T-helper 1 cell treated with Interleukin-12 subunit alpha and Interleukin-12 subunit beta and Interleukin-4 antibody, amounts not matched to agents 30 μg/mL and 1 μg/mL, for 36 hours (primary cell): Measurements from ENCODE around the gene DAZAP2.
"Not testable (repeated sequence)": the region's sequence is repeated elsewhere in the genome, so short reads cannot be mapped to it uniquely, and the experiment has no call there.

ENCODE experiments used
- H3K27ac Mint-ChIP-seq: one replicate; pipeline ENCODE4 v1.8.0; 2021; ENCODE audit warnings: mild to moderate bottlenecking, mixed read lengths
- H3K27me3 Mint-ChIP-seq: one replicate; pipeline ENCODE4 v1.8.0; 2021; ENCODE audit warnings: low read depth, mixed read lengths
- H3K36me3 Mint-ChIP-seq: one replicate; pipeline ENCODE4 v1.8.0; 2021; ENCODE audit warnings: low read depth, mixed read lengths
- H3K4me1 Mint-ChIP-seq: one replicate; pipeline ENCODE4 v1.8.0; 2021; ENCODE audit warnings: low read depth, mixed read lengths
- H3K4me3 Mint-ChIP-seq: one replicate; pipeline ENCODE4 v1.8.0; 2021; ENCODE audit warnings: mild to moderate bottlenecking, moderate library complexity, mixed read lengths
- H3K9me3 Mint-ChIP-seq: one replicate; pipeline ENCODE4 v1.8.0; 2021; ENCODE audit warnings: mixed read lengths

DAZAP2 gene

GRCh38 chr12:51253276-51253675 is 14.7 kb downstream of the DAZAP2 start:
- Mint-ChIP-seq H3K4me3 (no peak overlapping the region), H3K27ac (no peak overlapping the region), H3K4me1 (peaks cover 5% of the 10 kb centered on the region), H3K27me3 (no peaks in the 10 kb centered on the region), H3K9me3 (no peaks in the 10 kb centered on the region), H3K36me3 (peaks cover 2% of the 10 kb centered on the region)

GRCh38 chr12:51254536-51254935 is 15.9 kb downstream of the DAZAP2 start:
- Mint-ChIP-seq H3K27ac (no peak overlapping the region), H3K9me3 (no peaks in the 10 kb centered on the region), H3K27me3 (no peaks in the 10 kb centered on the region), H3K4me1 (peaks cover 3% of the 10 kb centered on the region), H3K4me3 (no peak overlapping the region), H3K36me3 (no peaks in the 10 kb centered on the region)

DNA sequence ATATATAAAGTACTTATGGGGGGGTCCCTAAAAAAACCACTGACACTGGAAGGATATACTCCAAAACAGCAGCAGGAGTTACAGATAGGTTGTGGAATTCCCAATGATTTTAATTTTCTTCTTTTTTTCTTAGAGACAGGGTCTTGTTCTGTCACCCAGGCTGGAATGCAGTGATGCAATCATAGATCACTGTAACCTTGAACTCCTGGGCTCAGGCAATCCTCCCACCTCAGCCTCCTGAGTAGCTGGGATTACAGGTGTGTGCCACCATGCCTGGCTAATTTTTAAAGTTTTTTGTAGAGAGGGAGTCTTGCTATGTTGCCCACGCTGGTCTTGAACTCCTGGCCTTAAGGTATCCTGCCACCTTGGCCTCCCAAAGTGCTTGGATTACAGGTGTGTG is 21.0 kb downstream of the DAZAP2 start:
- not testable (repeated sequence) for H3K27ac Mint-ChIP-seq, H3K4me3 Mint-ChIP-seq, H3K9me3 Mint-ChIP-seq, H3K4me1 Mint-ChIP-seq, H3K36me3 Mint-ChIP-seq, H3K27me3 Mint-ChIP-seq

DNA sequence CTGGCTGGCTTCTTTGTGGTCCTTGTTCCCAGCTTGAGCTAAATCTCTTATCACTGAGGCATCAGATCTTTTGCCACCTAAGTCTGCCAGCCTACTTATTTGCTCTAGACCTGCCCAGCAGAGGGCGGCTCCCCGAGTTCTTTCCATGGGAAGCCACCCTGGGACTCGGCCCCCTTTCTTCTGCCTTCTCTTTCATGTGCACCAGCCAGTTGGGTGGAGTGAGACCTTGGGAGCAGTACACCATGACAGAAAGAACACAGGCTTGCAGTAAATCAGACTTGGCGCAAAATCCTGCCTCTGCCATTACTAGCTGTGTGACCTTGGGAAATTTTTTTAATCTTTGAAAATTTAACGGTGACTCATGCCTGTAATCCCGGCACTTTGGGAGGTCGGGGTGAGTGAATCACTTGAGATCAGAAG is 24.1 kb downstream of the DAZAP2 start:
- H3K4me3 Mint-ChIP-seq: no peak overlapping the region
- peaks cover 3% of the 10 kb centered on the region for H3K36me3 Mint-ChIP-seq
- H3K27ac Mint-ChIP-seq: no peak overlapping the region
- peaks cover 6% of the 10 kb centered on the region for H3K27me3 Mint-ChIP-seq
- H3K9me3 Mint-ChIP-seq: no peaks in the 10 kb centered on the region
- H3K4me1 Mint-ChIP-seq: peaks cover 9% of the 10 kb centered on the region

GRCh38 chr12:51263341-51263740 is 24.7 kb downstream of the DAZAP2 start:
- Mint-ChIP-seq H3K4me1 (peaks cover 9% of the 10 kb centered on the region), H3K9me3 (no peaks in the 10 kb centered on the region), H3K27me3 (peaks cover 8% of the 10 kb centered on the region), H3K27ac (no peak overlapping the region), H3K36me3 (peaks cover 3% of the 10 kb centered on the region), H3K4me3 (no peak overlapping the region)

DNA sequence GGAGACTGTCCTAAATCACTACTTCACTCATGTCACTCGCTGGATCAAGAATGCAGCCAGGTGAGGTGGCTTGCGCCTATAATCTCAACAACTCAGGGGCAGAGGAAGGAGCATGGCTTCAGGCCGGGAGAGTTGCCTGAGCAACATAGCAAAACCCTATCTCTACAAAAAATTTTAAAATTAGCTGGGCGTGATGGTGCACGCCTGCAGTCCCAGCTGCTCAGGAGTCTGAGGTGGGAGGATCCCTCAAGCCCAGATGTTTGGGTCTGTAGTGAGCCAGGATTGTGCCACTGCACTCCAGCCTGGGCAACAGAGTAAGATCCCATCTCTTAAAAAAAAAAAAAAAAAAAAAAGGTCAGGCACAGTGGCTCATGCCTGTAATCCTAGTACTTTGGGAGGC is 25.7 kb downstream of the DAZAP2 start:
- H3K9me3 Mint-ChIP-seq: no peaks in the 10 kb centered on the region
- H3K27me3 Mint-ChIP-seq: peaks cover 15% of the 10 kb centered on the region
- peaks cover 9% of the 10 kb centered on the region for H3K4me1 Mint-ChIP-seq
- H3K36me3 Mint-ChIP-seq: peaks cover 3% of the 10 kb centered on the region
- H3K4me3 Mint-ChIP-seq: no peak overlapping the region
- no peak overlapping the region for H3K27ac Mint-ChIP-seq

- H3K4me3 Mint-ChIP-seq: no peak overlapping the region
These were observed 26.4 kb downstream of the DAZAP2 start for GRCh38 chr12:51265024-51265423.

GRCh38 chr12:51269174-51270066 is 30.8 kb downstream of the DAZAP2 start:
- Mint-ChIP-seq H3K9me3 (no peaks in the 10 kb centered on the region), H3K4me3 (peak overlapping the region; percentile 78), H3K27me3 (peaks cover 32% of the 10 kb centered on the region), H3K4me1 (peaks cover 22% of the 10 kb centered on the region), H3K36me3 (peaks cover 3% of the 10 kb centered on the region), H3K27ac (peak overlapping the region; percentile 55)

More at GRCh38 chr12:51265024-51265423, 26.4 kb downstream of the DAZAP2 start:
- Mint-ChIP-seq H3K27ac (peak overlapping the region; percentile 43), H3K36me3 (peaks cover 3% of the 10 kb centered on the region), H3K4me1 (peaks cover 11% of the 10 kb centered on the region), H3K9me3 (no peaks in the 10 kb centered on the region), H3K27me3 (peaks cover 18% of the 10 kb centered on the region)

DNA sequence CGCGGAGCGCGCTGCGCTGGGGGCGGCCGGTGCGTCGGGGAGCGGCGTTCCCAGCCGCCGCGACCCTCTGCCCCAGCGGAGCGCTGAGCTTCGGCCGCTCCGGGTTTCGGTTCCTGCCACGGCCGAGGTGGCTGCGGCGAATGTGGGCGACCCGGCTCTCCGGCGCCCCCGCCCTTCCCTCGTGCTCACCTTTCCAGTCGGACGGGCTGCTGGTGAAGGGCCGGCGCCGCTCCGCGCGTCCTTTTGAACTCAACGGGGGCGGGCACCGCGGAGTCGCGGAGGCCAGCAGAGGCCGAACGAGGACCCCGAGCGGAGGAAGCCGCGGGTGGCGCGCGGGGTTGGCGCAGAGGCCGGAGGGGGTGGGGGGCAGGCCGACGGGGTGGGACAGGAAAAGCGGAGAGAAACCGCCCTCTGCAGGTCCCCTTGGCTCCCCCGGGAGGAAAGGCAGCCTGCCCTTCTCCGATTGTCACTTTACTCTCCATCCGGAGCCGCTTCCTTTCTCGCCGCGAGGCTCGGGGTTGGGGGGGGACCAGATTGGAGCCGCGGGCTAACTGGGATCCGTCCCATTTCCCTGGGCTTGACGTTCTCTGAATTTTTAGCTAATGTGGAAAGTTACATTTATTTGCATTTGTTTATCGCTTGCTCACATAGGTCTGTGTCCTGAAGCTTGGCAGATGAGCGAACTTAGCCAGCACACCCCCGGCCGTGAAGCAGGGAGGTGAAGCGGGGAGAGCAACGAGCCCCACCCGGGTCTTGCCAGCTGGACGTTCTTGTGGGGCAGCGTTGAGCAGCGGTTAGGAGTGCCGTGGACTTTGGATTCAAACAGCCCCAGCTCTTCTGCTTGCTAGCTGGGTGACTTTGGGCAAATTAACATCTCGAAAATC is 31.7 kb downstream of the DAZAP2 start, which contains the start of gene SMAGP:
Gene SMAGP, minus strand, starts transcription at position 349 of the 884 bp plus-strand sequence. CDS start 1,137 bp downstream, outside the sequence.
- Mint-ChIP-seq H3K36me3 (peaks cover 2% of the 10 kb centered on the region), H3K27ac (peak within 1 kb of the TSS; percentile 55), H3K9me3 (no peaks in the 10 kb centered on the region), H3K27me3 (peaks cover 32% of the 10 kb centered on the region), H3K4me3 (peak within 1 kb of the TSS; percentile 90), H3K4me1 (peaks cover 16% of the 10 kb centered on the region)

DNA sequence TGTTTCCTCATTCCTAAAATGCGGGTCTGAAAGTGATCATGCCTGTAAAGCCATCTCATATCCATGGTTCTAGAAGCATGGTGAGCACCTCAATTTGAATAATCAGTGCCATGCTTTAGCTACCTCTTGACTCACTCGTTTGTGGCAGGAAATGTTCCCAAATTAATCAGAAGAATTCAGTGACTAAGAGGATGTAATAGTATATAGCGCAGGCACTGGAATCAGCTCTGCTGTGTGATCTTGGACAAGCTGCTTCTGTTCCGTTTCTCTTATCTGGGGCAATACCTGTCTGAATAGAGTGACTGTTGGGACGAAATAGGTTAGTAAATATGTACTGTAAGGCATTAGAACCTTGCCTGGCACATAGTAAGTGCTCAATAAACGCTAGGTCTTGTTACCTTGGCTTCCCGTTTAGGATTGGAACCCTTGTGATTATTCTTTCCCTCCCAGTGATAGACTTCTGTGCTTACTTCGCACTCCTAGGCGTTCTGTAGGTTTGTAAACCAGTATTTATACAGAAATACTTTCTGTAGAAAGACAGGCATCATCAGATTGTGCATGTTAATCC is 32.4 kb downstream of the DAZAP2 start:
- H3K27me3 Mint-ChIP-seq: peaks cover 32% of the 10 kb centered on the region
- H3K4me3 Mint-ChIP-seq: peak overlapping the region; percentile 90
- H3K4me1 Mint-ChIP-seq: peaks cover 13% of the 10 kb centered on the region
- H3K27ac Mint-ChIP-seq: peak overlapping the region; percentile 55
- no peaks in the 10 kb centered on the region for H3K36me3 Mint-ChIP-seq
- H3K9me3 Mint-ChIP-seq: no peaks in the 10 kb centered on the region

- H3K27ac Mint-ChIP-seq, H3K9me3 Mint-ChIP-seq, H3K4me3 Mint-ChIP-seq, H3K36me3 Mint-ChIP-seq: not testable (repeated sequence)
- H3K27me3 Mint-ChIP-seq: peaks cover 30% of the 10 kb centered on the region
- H3K4me1 Mint-ChIP-seq: peaks cover 13% of the 10 kb centered on the region
These were observed 34.2 kb downstream of the DAZAP2 start for GRCh38 chr12:51272810-51273209.

- peaks cover 18% of the 10 kb centered on the region for H3K27me3 Mint-ChIP-seq
- peaks cover 10% of the 10 kb centered on the region for H3K4me1 Mint-ChIP-seq
- H3K27ac Mint-ChIP-seq: no peak overlapping the region
- H3K36me3 Mint-ChIP-seq: peaks cover under 1% of the 10 kb centered on the region
- no peaks in the 10 kb centered on the region for H3K9me3 Mint-ChIP-seq
- H3K4me3 Mint-ChIP-seq: no peak overlapping the region
These were observed 36.5 kb downstream of the DAZAP2 start for GRCh38 chr12:51275088-51275487.

DNA sequence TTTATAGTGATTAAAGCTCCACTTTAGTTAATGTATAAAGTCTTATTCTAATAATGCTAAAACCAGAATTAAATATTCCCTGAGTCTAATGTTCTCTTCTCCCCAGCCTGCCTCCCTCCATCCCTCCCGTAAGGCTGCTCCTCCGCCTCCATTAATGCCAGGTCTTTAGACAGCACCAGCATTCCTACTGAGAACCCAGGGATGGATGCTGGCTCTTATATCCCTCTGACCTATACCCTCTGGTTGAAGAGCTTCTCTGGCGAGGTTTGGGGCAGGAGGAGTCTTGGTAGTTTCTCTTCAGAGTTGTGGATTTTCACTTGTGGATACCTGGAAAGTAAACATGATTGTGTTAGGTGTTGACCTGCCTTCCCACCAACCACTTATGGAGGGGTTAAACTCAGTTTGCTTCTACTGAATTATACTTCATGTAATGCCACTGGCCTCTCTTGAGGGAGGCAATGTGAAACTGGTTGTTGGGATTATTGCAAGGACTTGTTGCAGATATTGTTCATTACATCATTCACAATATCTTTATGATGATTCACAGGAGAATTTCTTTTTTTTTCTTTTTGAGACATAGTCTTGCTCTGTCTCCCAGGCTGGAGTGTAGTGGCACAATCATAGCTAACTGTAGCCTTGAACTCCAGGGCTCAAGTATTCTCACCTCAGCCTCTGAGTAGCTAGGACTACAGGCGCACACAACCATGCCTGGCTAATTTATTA is 42.7 kb downstream of the DAZAP2 start:
- Mint-ChIP-seq H3K36me3 (peaks cover 21% of the 10 kb centered on the region), H3K27ac (no peak overlapping the region), H3K9me3 (no peaks in the 10 kb centered on the region), H3K4me1 (peaks cover 2% of the 10 kb centered on the region), H3K4me3 (no peak overlapping the region), H3K27me3 (no peaks in the 10 kb centered on the region)

DNA sequence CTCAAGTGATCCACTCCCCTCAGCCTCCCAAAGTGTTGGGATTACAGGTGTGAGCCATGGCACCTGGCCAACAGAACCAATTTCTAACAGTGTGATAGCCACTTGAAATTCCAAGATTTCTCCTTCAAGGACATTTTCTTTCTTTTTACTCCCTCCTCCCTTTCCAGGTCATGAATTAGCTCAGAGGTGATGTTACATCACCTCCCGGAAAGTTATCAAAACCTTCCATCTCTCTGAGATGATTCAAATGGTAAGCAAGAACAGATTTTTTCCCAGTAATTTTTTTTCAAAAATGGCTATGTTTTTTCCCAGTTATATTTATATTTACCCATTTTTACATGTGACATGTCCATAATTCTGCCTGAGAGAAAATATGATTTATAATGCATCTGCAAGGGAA is 47.2 kb downstream of the DAZAP2 start:
- H3K27ac Mint-ChIP-seq: no peak overlapping the region
- H3K36me3 Mint-ChIP-seq: peaks cover 31% of the 10 kb centered on the region
- no peaks in the 10 kb centered on the region for H3K9me3 Mint-ChIP-seq
- H3K27me3 Mint-ChIP-seq: no peaks in the 10 kb centered on the region
- no peak overlapping the region for H3K4me3 Mint-ChIP-seq
- H3K4me1 Mint-ChIP-seq: peaks cover 2% of the 10 kb centered on the region
